ENCODE measurements around the gene EMILIN3.
"Not testable (repeated sequence)": the region's sequence is repeated elsewhere in the genome, so short reads cannot be mapped to it uniquely, and the experiment has no call there.

The EMILIN3 gene

GRCh38 chr20:41330343-41330720 lies 36.3 kb downstream of the EMILIN3 start:
- Mint-ChIP-seq H3K27me3 (peaks cover 3% of the 10 kb centered on the region), H3K9me3 (no peaks in the 10 kb centered on the region), H3K27ac (no peak overlapping the region), H3K4me1 (peaks cover 14% of the 10 kb centered on the region), H3K4me3 (no peak overlapping the region)
- DNase-seq (no peak), ATAC-seq (no peak)

- Mint-ChIP-seq H3K4me1 (peaks cover 14% of the 10 kb centered on the region), H3K4me3 (peak overlapping the region; percentile 22 to 28), H3K9me3 (no peaks in the 10 kb centered on the region), H3K27ac (peak overlapping the region in 1 of 2 donors; percentile 55), H3K27me3 (no peaks in the 10 kb centered on the region)
- ATAC-seq = peak; percentile 100
- peak; percentile 42 to 67 for DNase-seq
Measured at GRCh38 chr20:41329435-41330342, 36.9 kb downstream of the EMILIN3 start.

- H3K27ac Mint-ChIP-seq = no peak overlapping the region
- DNase-seq = no peak
- no peak overlapping the region for H3K4me3 Mint-ChIP-seq
Measured at GRCh38 chr20:41327178-41327577, 39.4 kb downstream of the EMILIN3 start.

GRCh38 chr20:41320976-41321375 lies 45.6 kb downstream of the EMILIN3 start:
- peaks cover 28% of the 10 kb centered on the region for H3K4me1 Mint-ChIP-seq
- no peak overlapping the region for H3K27ac Mint-ChIP-seq
- no peak for ATAC-seq
- no peak for DNase-seq
- peaks cover 7% of the 10 kb centered on the region for H3K27me3 Mint-ChIP-seq
- no peaks in the 10 kb centered on the region for H3K9me3 Mint-ChIP-seq
- H3K4me3 Mint-ChIP-seq = no peak overlapping the region

More at GRCh38 chr20:41327178-41327577, 39.4 kb downstream of the EMILIN3 start:
- ATAC-seq = no peak
- peaks cover 14% of the 10 kb centered on the region for H3K4me1 Mint-ChIP-seq
- no peaks in the 10 kb centered on the region for H3K9me3 Mint-ChIP-seq
- H3K27me3 Mint-ChIP-seq = no peaks in the 10 kb centered on the region

GRCh38 chr20:41320441-41320840 lies 46.2 kb downstream of the EMILIN3 start:
- Mint-ChIP-seq H3K27ac (no peak overlapping the region), H3K9me3 (no peaks in the 10 kb centered on the region), H3K4me3 (no peak overlapping the region), H3K27me3 (peaks cover 7% of the 10 kb centered on the region), H3K4me1 (peaks cover 33% of the 10 kb centered on the region)
- DNase-seq = no peak
- ATAC-seq = no peak

- peaks cover 7% of the 10 kb centered on the region for H3K27me3 Mint-ChIP-seq
- peak overlapping the region; percentile 44 to 70 for H3K27ac Mint-ChIP-seq
- ATAC-seq (no peak), DNase-seq (no peak)
- H3K9me3 Mint-ChIP-seq = no peaks in the 10 kb centered on the region
- H3K4me1 Mint-ChIP-seq = peaks cover 42% of the 10 kb centered on the region
- H3K4me3 Mint-ChIP-seq = peak overlapping the region; percentile 62 to 70
Measured at GRCh38 chr20:41318271-41318649, 48.4 kb downstream of the EMILIN3 start.

GRCh38 chr20:41317546-41318270 lies 48.9 kb downstream of the EMILIN3 start, which contains the start of gene ZHX3:
TSS of gene ZHX3 (minus strand) at chr20:41317731. CDS start at chr20:41204916, 112,815 bp downstream.
- Mint-ChIP-seq H3K9me3 (no peaks in the 10 kb centered on the region), H3K4me3 (peak within 1 kb of the TSS; percentile 92), H3K4me1 (peaks cover 42% of the 10 kb centered on the region), H3K27ac (peak within 1 kb of the TSS; percentile 92 to 94), H3K27me3 (peaks cover 7% of the 10 kb centered on the region)
- ATAC-seq (peak; percentile 99), DNase-seq (peak; percentile 97)

- Mint-ChIP-seq H3K4me3 (peak overlapping the region; percentile 92), H3K4me1 (peaks cover 42% of the 10 kb centered on the region), H3K27me3 (peaks cover 7% of the 10 kb centered on the region), H3K27ac (peak overlapping the region; percentile 92 to 94), H3K9me3 (no peaks in the 10 kb centered on the region)
- DNase-seq (peak; percentile 64 to 66), ATAC-seq (peak; percentile 76)
Measured at GRCh38 chr20:41316602-41317545, 49.7 kb downstream of the EMILIN3 start.

GRCh38 chr20:41316051-41316450 lies 50.6 kb downstream of the EMILIN3 start:
- ATAC-seq (no peak), DNase-seq (no peak)
- H3K4me1 Mint-ChIP-seq = peaks cover 42% of the 10 kb centered on the region
- H3K27me3 Mint-ChIP-seq = peaks cover 7% of the 10 kb centered on the region
- no peaks in the 10 kb centered on the region for H3K9me3 Mint-ChIP-seq
- no peak overlapping the region for H3K27ac Mint-ChIP-seq
- H3K4me3 Mint-ChIP-seq = peak overlapping the region; percentile 92

- H3K27me3 Mint-ChIP-seq = peaks cover 4% of the 10 kb centered on the region
- H3K4me3 Mint-ChIP-seq = no peak overlapping the region
- H3K9me3 Mint-ChIP-seq = no peaks in the 10 kb centered on the region
- peaks cover 41% of the 10 kb centered on the region for H3K4me1 Mint-ChIP-seq
- ATAC-seq (no peak), DNase-seq (no peak)
- H3K27ac Mint-ChIP-seq = no peak overlapping the region
Measured at GRCh38 chr20:41314386-41314785, 52.2 kb downstream of the EMILIN3 start.

GRCh38 chr20:41312009-41312408 lies 54.6 kb downstream of the EMILIN3 start:
- H3K4me3 Mint-ChIP-seq = not testable (repeated sequence)
- peaks cover 39% of the 10 kb centered on the region for H3K4me1 Mint-ChIP-seq

More at GRCh38 chr20:41312009-41312408, 54.6 kb downstream of the EMILIN3 start:
- H3K27me3 Mint-ChIP-seq, H3K9me3 Mint-ChIP-seq, H3K27ac Mint-ChIP-seq, ATAC-seq, DNase-seq: not testable (repeated sequence)

Measured in stimulated activated naive CD8-positive, alpha-beta T cell treated with anti-CD3 and anti-CD28 coated beads, Interleukin-15, amount 100 ng/mL, for 72 hours (primary cell).